GM23338 (cell line): ENCODE results near the gene SPCS2. TPM values are rescaled to one million over a fixed set of nuclear protein-coding genes. Genes with fewer than 3 reads are reported as not detected.

Experiments used
- ATAC-seq: fragments of 200-7000 bp; cut with Tn5 transposase; 3 replicates; pipeline ENCODE4 v1.9.1; 2020
- DNase-seq: peaks from one replicate; pipeline ENCODE4 v3.0.0-alpha.2; 2015; ENCODE audit warnings: low spot score
- H2AFZ ChIP-seq: fragments of 200-600 bp; sonication (generic); 2 replicates; pipeline ENCODE4 v1.8.0; 2016; ENCODE audit warnings: antibody characterized with exemption, mild to moderate bottlenecking, moderate library complexity
- H3F3A ChIP-seq: fragments of 200-600 bp; sonication (generic); replicated peaks from 2 replicates; pipeline ENCODE4 v1.8.0; 2017; ENCODE audit warnings: antibody characterized with exemption, mixed run types, low read depth
- H3K27ac ChIP-seq: fragments of 200-600 bp; sonication (generic); 2 replicates; pipeline ENCODE4 v1.6.1; 2016; ENCODE audit warnings: low read depth
- H3K27me3 ChIP-seq: fragments of 200-600 bp; sonication (generic); 2 replicates; pipeline ENCODE4 v1.8.0; 2016; ENCODE audit warnings: mild to moderate bottlenecking, mixed run types, moderate library complexity; ENCODE audit not compliant: insufficient read depth
- H3K36me3 ChIP-seq: fragments of 200-600 bp; sonication (generic); 2 replicates; pipeline ENCODE4 v1.8.0; 2016; ENCODE audit warnings: mild to moderate bottlenecking; ENCODE audit not compliant: insufficient read depth
- H3K4me1 ChIP-seq: fragments of 200-600 bp; sonication (generic); 2 replicates; pipeline ENCODE4 v1.8.0; 2016; ENCODE audit warnings: mild to moderate bottlenecking, moderate library complexity; ENCODE audit not compliant: insufficient read depth
- H3K4me2 ChIP-seq: fragments of 200-600 bp; sonication (generic); 2 replicates; pipeline ENCODE4 v1.7.1; 2017; ENCODE audit warnings: mixed run types
- H3K4me3 ChIP-seq: fragments of 200-600 bp; sonication (generic); 2 replicates; pipeline ENCODE4 v1.6.1; 2016; ENCODE audit warnings: mixed run types
- H3K79me2 ChIP-seq: fragments of 200-600 bp; sonication (generic); replicated peaks from 2 replicates; pipeline ENCODE4 v1.8.0; 2017; ENCODE audit warnings: mild to moderate bottlenecking; ENCODE audit not compliant: insufficient read depth
- H3K9me2 ChIP-seq: fragments of 200-600 bp; sonication (generic); 2 replicates; pipeline ENCODE4 v1.8.0; 2017; ENCODE audit not compliant: insufficient read depth
- H4K20me1 ChIP-seq: fragments of 200-600 bp; sonication (generic); replicated peaks from 2 replicates; pipeline ENCODE4 v1.8.0; 2017; ENCODE audit warnings: mild to moderate bottlenecking; ENCODE audit not compliant: insufficient read depth
- H3K27ac Mint-ChIP-seq: 2 replicates; pipeline ENCODE4 v1.8.0; 2020; ENCODE audit warnings: inconsistent platforms, mild to moderate bottlenecking, moderate library complexity, mixed read lengths
- H3K27me3 Mint-ChIP-seq: 3 replicates; pipeline ENCODE4 v1.8.0; 2022; ENCODE audit warnings: low read depth, mild to moderate bottlenecking, moderate library complexity, mixed read lengths, inconsistent platforms; ENCODE audit not compliant: insufficient read depth, poor library complexity
- H3K36me3 Mint-ChIP-seq: 3 replicates; pipeline ENCODE4 v1.8.0; 2021; ENCODE audit warnings: low read depth, mild to moderate bottlenecking, inconsistent platforms, moderate library complexity, mixed read lengths
- H3K4me1 Mint-ChIP-seq: 3 replicates; pipeline ENCODE4 v1.8.0; 2020; ENCODE audit warnings: mild to moderate bottlenecking, inconsistent platforms, mixed read lengths
- H3K4me3 Mint-ChIP-seq: 3 replicates; pipeline ENCODE4 v1.8.0; 2021; ENCODE audit warnings: moderate library complexity, mild to moderate bottlenecking, inconsistent platforms, mixed read lengths
- H3K9me3 Mint-ChIP-seq: 3 replicates; pipeline ENCODE4 v1.8.0; 2020; ENCODE audit warnings: moderate library complexity, mild to moderate bottlenecking, inconsistent platforms, mixed read lengths
- CREB1 ChIP-seq: fragments of 250-450 bp; sonication (Bioruptor Pico); IDR thresholded peaks from 2 replicates; pipeline ENCODE4 v1.5.0; 2020; ENCODE audit warnings: low read depth, mild to moderate bottlenecking, moderate library complexity
- ETS1 ChIP-seq: IDR thresholded peaks from 2 replicates; pipeline ENCODE4 v1.6.1; 2016; ENCODE audit warnings: antibody characterized with exemption
- EZH2 ChIP-seq: fragments of 200-600 bp; sonication (generic); IDR thresholded peaks from one replicate; pipeline ENCODE4 v1.8.0; 2017; ENCODE audit warnings: antibody characterized with exemption, mild to moderate bottlenecking, low read depth; ENCODE audit not compliant: unreplicated experiment
- EZH2phosphoT487 ChIP-seq: fragments of 200-600 bp; sonication (generic); IDR thresholded peaks from one replicate; pipeline ENCODE4 v1.8.1; 2018; ENCODE audit warnings: antibody characterized with exemption; ENCODE audit not compliant: unreplicated experiment
- JUNB ChIP-seq: IDR thresholded peaks from one replicate; pipeline ENCODE4 v1.6.1; 2016; ENCODE audit warnings: antibody characterized with exemption; ENCODE audit not compliant: unreplicated experiment
- NANOG ChIP-seq: IDR thresholded peaks from 2 replicates; pipeline ENCODE4 v1.6.1; 2016; ENCODE audit warnings: antibody characterized with exemption, borderline replicate concordance
- POLR2AphosphoS5 ChIP-seq: IDR thresholded peaks from 2 replicates; pipeline ENCODE4 v1.6.1; 2016; ENCODE audit warnings: antibody characterized with exemption, low read depth
- STAT1 ChIP-seq: IDR thresholded peaks from one replicate; pipeline ENCODE4 v1.6.1; 2016; ENCODE audit warnings: antibody characterized with exemption; ENCODE audit not compliant: unreplicated experiment
- ZNF114 ChIP-seq: fragments of 250-450 bp; sonication (Bioruptor Pico); IDR thresholded peaks from 2 replicates; pipeline ENCODE4 v1.5.0; 2020; ENCODE audit warnings: mild to moderate bottlenecking, moderate library complexity
- ZNF331 ChIP-seq: fragments of 250-450 bp; sonication (Bioruptor Pico); IDR thresholded peaks from 2 replicates; pipeline ENCODE4 v1.5.0; 2020; ENCODE audit warnings: low read depth, mild to moderate bottlenecking, moderate library complexity
- polyA plus RNA-seq: library from polyadenylated mRNA; unstranded; fragments of >200 nt; fragmentation: Nextera tagmentation; extraction: Ambion mirVana; gene quantifications from 2 replicates; pipeline ENCODE4 v1.2.1, GENCODE V29; 2016
- total RNA-seq: library from RNA; depleted of rRNA; stranded (reverse); fragments of >200 nt; shearing (Covaris generic); gene quantifications from 2 replicates; pipeline ENCODE4 v1.2.3, GENCODE V29; 2014
- TF ChIP-seq, protein P1 (sequence below), 2 experiments: fragments of 200-600 bp in 1 of 2; sonication (generic) in 1 of 2; conservative IDR thresholded peaks; 2 replicates each; pipeline versions ENCODE4 v1.5.1 to v1.6.1; 2016 to 2017; ENCODE audit warnings: antibody characterized with exemption in 2 of 2, low read depth in 2 of 2, mild to moderate bottlenecking in 2 of 2, moderate library complexity in 1 of 2
- TF ChIP-seq, protein P2 (sequence below): IDR thresholded peaks from one replicate; pipeline ENCODE4 v1.6.1; 2018; ENCODE audit warnings: antibody characterized with exemption; ENCODE audit not compliant: unreplicated experiment
- TF ChIP-seq, protein P3 (sequence below): fragments of 250-450 bp; sonication (Bioruptor Pico); IDR thresholded peaks from 2 replicates; pipeline ENCODE4 v1.5.0; 2020; ENCODE audit warnings: mild to moderate bottlenecking, moderate library complexity

Gene SPCS2
- total and polyA plus RNA-seq, 2 experiments from 2014 or later: 115 to 334 TPM

DNA sequence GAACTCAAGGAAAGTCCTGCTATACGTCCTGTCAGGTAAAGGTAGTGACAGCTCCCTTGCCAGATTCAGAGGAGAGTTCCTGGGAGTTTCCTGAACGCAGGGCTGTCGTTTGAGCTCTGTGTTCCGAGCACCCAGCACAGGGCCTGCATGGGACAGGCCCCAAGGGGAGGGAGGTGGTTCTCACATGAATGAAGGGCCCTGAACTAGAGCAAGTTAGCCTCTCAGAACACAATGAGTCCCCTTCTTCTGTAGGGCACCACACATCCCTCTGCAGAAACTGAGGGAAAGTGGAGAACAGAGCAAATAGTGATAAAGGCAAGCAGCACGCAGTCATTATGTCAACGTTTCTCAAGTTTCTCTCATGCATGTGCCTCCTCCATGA, 75.0 kb downstream of the SPCS2 start:
- Mint-ChIP-seq H3K27ac (no peak overlapping the region), H3K4me1 (no peaks in the 10 kb centered on the region), H3K36me3 (peaks cover 13% of the 10 kb centered on the region), H3K9me3 (peaks cover 18% of the 10 kb centered on the region), H3K4me3 (no peak overlapping the region), H3K27me3 (peaks cover 3% of the 10 kb centered on the region)
- no peaks in the 10 kb centered on the region for H3K36me3 ChIP-seq
- no peaks in the 10 kb centered on the region for H3F3A ChIP-seq
- H2AFZ ChIP-seq: no peak overlapping the region
- H3K27ac ChIP-seq: no peak overlapping the region
- no peaks in the 10 kb centered on the region for H3K27me3 ChIP-seq
- no peaks in the 10 kb centered on the region for H3K4me1 ChIP-seq
- no peak for ATAC-seq
- no peaks in the 10 kb centered on the region for H4K20me1 ChIP-seq
- no peaks in the 10 kb centered on the region for H3K9me2 ChIP-seq
- H3K79me2 ChIP-seq: no peaks in the 10 kb centered on the region
- no peak for TF ChIP-seq JUNB
- no peak for TF ChIP-seq NANOG
- no peak for TF ChIP-seq ETS1
- TF ChIP-seq EZH2: no peak
- TF ChIP-seq STAT1: no peak
- TF ChIP-seq CREB1 (CRISPR knock-in tag): no peak
- no peak for TF ChIP-seq ZNF331 (CRISPR knock-in tag)
- TF ChIP-seq, protein P1, sequence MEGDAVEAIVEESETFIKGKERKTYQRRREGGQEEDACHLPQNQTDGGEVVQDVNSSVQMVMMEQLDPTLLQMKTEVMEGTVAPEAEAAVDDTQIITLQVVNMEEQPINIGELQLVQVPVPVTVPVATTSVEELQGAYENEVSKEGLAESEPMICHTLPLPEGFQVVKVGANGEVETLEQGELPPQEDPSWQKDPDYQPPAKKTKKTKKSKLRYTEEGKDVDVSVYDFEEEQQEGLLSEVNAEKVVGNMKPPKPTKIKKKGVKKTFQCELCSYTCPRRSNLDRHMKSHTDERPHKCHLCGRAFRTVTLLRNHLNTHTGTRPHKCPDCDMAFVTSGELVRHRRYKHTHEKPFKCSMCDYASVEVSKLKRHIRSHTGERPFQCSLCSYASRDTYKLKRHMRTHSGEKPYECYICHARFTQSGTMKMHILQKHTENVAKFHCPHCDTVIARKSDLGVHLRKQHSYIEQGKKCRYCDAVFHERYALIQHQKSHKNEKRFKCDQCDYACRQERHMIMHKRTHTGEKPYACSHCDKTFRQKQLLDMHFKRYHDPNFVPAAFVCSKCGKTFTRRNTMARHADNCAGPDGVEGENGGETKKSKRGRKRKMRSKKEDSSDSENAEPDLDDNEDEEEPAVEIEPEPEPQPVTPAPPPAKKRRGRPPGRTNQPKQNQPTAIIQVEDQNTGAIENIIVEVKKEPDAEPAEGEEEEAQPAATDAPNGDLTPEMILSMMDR (conservative IDR thresholded peaks at IDR 0.05; ENCODE audit: low read depth in 2 of 2): no peak
- no peak for TF ChIP-seq ZNF114
- TF ChIP-seq, protein P2, sequence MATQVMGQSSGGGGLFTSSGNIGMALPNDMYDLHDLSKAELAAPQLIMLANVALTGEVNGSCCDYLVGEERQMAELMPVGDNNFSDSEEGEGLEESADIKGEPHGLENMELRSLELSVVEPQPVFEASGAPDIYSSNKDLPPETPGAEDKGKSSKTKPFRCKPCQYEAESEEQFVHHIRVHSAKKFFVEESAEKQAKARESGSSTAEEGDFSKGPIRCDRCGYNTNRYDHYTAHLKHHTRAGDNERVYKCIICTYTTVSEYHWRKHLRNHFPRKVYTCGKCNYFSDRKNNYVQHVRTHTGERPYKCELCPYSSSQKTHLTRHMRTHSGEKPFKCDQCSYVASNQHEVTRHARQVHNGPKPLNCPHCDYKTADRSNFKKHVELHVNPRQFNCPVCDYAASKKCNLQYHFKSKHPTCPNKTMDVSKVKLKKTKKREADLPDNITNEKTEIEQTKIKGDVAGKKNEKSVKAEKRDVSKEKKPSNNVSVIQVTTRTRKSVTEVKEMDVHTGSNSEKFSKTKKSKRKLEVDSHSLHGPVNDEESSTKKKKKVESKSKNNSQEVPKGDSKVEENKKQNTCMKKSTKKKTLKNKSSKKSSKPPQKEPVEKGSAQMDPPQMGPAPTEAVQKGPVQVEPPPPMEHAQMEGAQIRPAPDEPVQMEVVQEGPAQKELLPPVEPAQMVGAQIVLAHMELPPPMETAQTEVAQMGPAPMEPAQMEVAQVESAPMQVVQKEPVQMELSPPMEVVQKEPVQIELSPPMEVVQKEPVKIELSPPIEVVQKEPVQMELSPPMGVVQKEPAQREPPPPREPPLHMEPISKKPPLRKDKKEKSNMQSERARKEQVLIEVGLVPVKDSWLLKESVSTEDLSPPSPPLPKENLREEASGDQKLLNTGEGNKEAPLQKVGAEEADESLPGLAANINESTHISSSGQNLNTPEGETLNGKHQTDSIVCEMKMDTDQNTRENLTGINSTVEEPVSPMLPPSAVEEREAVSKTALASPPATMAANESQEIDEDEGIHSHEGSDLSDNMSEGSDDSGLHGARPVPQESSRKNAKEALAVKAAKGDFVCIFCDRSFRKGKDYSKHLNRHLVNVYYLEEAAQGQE: no peak
- no peak for TF ChIP-seq POLR2AphosphoS5
- TF ChIP-seq EZH2phosphoT487: no peak
- TF ChIP-seq, protein P3, sequence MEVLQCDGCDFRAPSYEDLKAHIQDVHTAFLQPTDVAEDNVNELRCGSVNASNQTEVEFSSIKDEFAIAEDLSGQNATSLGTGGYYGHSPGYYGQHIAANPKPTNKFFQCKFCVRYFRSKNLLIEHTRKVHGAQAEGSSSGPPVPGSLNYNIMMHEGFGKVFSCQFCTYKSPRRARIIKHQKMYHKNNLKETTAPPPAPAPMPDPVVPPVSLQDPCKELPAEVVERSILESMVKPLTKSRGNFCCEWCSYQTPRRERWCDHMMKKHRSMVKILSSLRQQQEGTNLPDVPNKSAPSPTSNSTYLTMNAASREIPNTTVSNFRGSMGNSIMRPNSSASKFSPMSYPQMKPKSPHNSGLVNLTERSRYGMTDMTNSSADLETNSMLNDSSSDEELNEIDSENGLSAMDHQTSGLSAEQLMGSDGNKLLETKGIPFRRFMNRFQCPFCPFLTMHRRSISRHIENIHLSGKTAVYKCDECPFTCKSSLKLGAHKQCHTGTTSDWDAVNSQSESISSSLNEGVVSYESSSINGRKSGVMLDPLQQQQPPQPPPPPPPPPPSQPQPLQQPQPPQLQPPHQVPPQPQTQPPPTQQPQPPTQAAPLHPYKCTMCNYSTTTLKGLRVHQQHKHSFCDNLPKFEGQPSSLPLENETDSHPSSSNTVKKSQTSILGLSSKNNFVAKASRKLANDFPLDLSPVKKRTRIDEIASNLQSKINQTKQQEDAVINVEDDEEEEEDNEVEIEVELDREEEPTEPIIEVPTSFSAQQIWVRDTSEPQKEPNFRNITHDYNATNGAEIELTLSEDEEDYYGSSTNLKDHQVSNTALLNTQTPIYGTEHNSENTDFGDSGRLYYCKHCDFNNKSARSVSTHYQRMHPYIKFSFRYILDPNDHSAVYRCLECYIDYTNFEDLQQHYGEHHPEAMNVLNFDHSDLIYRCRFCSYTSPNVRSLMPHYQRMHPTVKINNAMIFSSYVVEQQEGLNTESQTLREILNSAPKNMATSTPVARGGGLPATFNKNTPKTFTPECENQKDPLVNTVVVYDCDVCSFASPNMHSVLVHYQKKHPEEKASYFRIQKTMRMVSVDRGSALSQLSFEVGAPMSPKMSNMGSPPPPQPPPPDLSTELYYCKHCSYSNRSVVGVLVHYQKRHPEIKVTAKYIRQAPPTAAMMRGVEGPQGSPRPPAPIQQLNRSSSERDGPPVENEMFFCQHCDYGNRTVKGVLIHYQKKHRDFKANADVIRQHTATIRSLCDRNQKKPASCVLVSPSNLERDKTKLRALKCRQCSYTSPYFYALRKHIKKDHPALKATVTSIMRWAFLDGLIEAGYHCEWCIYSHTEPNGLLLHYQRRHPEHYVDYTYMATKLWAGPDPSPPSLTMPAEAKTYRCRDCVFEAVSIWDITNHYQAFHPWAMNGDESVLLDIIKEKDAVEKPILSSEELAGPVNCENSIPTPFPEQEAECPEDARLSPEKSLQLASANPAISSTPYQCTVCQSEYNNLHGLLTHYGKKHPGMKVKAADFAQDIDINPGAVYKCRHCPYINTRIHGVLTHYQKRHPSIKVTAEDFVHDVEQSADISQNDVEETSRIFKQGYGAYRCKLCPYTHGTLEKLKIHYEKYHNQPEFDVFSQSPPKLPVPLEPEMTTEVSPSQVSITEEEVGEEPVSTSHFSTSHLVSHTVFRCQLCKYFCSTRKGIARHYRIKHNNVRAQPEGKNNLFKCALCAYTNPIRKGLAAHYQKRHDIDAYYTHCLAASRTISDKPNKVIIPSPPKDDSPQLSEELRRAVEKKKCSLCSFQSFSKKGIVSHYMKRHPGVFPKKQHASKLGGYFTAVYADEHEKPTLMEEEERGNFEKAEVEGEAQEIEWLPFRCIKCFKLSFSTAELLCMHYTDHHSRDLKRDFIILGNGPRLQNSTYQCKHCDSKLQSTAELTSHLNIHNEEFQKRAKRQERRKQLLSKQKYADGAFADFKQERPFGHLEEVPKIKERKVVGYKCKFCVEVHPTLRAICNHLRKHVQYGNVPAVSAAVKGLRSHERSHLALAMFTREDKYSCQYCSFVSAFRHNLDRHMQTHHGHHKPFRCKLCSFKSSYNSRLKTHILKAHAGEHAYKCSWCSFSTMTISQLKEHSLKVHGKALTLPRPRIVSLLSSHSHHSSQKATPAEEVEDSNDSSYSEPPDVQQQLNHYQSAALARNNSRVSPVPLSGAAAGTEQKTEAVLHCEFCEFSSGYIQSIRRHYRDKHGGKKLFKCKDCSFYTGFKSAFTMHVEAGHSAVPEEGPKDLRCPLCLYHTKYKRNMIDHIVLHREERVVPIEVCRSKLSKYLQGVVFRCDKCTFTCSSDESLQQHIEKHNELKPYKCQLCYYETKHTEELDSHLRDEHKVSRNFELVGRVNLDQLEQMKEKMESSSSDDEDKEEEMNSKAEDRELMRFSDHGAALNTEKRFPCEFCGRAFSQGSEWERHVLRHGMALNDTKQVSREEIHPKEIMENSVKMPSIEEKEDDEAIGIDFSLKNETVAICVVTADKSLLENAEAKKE (CRISPR knock-in tag): no peak
- H3K4me3 ChIP-seq: no peak overlapping the region
- DNase-seq: no peak
- no peak overlapping the region for H3K4me2 ChIP-seq
